Bronchial epithelial cell (primary cell): ENCODE data around the gene OR51B4. TPM values are rescaled to one million over a fixed set of nuclear protein-coding genes. Genes with fewer than 3 reads are reported as not detected.
"Not testable (repeated sequence)": the region's sequence is repeated elsewhere in the genome, so short reads cannot be mapped to it uniquely, and the experiment has no call there.

Experiments used
- DNase-seq: peaks from one replicate; pipeline ENCODE4 v3.0.0-alpha.2; 2010; ENCODE audit warnings: low read depth
- FAIRE-seq: peaks from 2 replicates; lab custom pipeline; 2011; peaks lifted over from hg19 to GRCh38; lab: Jason Lieb, UNC
- H3K27me3 ChIP-seq: 2 replicates; pipeline ENCODE4 v1.5.1; 2011; ENCODE audit warnings: low read length; ENCODE audit not compliant: control insufficient read depth, insufficient read depth
- H3K36me3 ChIP-seq: 2 replicates; pipeline ENCODE4 v1.5.1; 2011; ENCODE audit warnings: low read length; ENCODE audit not compliant: control insufficient read depth, insufficient read depth
- H3K4me3 ChIP-seq: 2 replicates; pipeline ENCODE4 v1.5.1; 2011; ENCODE audit warnings: mild to moderate bottlenecking, low read depth, low read length, control low read depth
- CTCF ChIP-seq: IDR thresholded peaks from 2 replicates; pipeline ENCODE4 v1.5.1; 2011; ENCODE audit warnings: mild to moderate bottlenecking, moderate library complexity, low read length, control low read depth, inconsistent platforms; ENCODE audit not compliant: insufficient read depth, severe bottlenecking
- total RNA-seq: library from RNA; depleted of rRNA; stranded (reverse); fragments of >200 nt; gene quantifications from 2 replicates; pipeline ENCODE4 v1.2.1, GENCODE V29; 2014

Gene OR51B4
- total RNA-seq, 1 donor from 2014 or later: not detected

- Histone ChIP-seq H3K4me3 (no peak within 1 kb of the TSS), H3K36me3 (no peaks in the 10 kb centered on the region), H3K27me3 (no peaks in the 10 kb centered on the region)
- no peak for TF ChIP-seq CTCF
- FAIRE-seq (no peak), DNase-seq (no peak)
These were observed 42.0 kb upstream of the OR51B4 start, which contains the start of gene OR51B5 for GRCh38 chr11:5343474-5344335. TSS of gene OR51B5 (minus strand) at chr11:5343524. CDS start at chr11:5343524, 0 bp downstream.

GRCh38 chr11:5339771-5340322 lies 38.1 kb upstream of the OR51B4 start:
- TF ChIP-seq CTCF: no peak
- FAIRE-seq (no peak), DNase-seq (no peak)
- no peaks in the 10 kb centered on the region for H3K27me3 ChIP-seq
- H3K4me3 ChIP-seq: no peak overlapping the region
- H3K36me3 ChIP-seq: no peaks in the 10 kb centered on the region

GRCh38 chr11:5337253-5337652 lies 35.5 kb upstream of the OR51B4 start:
- H3K4me3 ChIP-seq, H3K36me3 ChIP-seq, H3K27me3 ChIP-seq, FAIRE-seq, DNase-seq: not testable (repeated sequence)

GRCh38 chr11:5336331-5336730 lies 34.6 kb upstream of the OR51B4 start:
- TF ChIP-seq CTCF: no peak
- H3K36me3 ChIP-seq: no peaks in the 10 kb centered on the region
- no peak for DNase-seq
- FAIRE-seq: no peak
- no peak overlapping the region for H3K4me3 ChIP-seq
- no peaks in the 10 kb centered on the region for H3K27me3 ChIP-seq

GRCh38 chr11:5335170-5335569 lies 33.4 kb upstream of the OR51B4 start:
- H3K27me3 ChIP-seq: no peaks in the 10 kb centered on the region
- no peak for TF ChIP-seq CTCF
- no peak for DNase-seq
- no peaks in the 10 kb centered on the region for H3K36me3 ChIP-seq
- no peak for FAIRE-seq
- H3K4me3 ChIP-seq: no peak overlapping the region

GRCh38 chr11:5324197-5324596 lies 22.5 kb upstream of the OR51B4 start, which contains the start of gene OR51B2:
TSS of gene OR51B2 (minus strand) at chr11:5324297. CDS start at chr11:5324297, 0 bp downstream.
- DNase-seq (no peak), FAIRE-seq (no peak)
- Histone ChIP-seq H3K4me3 (no peak within 1 kb of the TSS), H3K27me3 (no peaks in the 10 kb centered on the region), H3K36me3 (no peaks in the 10 kb centered on the region)
- TF ChIP-seq CTCF: no peak
